CD4-positive, alpha-beta T cell treated with Interleukin-17A for 1 hour (primary cell): Measurements from ENCODE around the gene UCN3.
A peak's percentile ranks its signal among the peaks of the same experiment; 100 is the strongest.

Source experiments
- DNase-seq: peaks from one replicate; pipeline ENCODE4 v3.0.0-alpha.2; 2020

UCN3 gene, protein sequence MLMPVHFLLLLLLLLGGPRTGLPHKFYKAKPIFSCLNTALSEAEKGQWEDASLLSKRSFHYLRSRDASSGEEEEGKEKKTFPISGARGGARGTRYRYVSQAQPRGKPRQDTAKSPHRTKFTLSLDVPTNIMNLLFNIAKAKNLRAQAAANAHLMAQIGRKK

DNA sequence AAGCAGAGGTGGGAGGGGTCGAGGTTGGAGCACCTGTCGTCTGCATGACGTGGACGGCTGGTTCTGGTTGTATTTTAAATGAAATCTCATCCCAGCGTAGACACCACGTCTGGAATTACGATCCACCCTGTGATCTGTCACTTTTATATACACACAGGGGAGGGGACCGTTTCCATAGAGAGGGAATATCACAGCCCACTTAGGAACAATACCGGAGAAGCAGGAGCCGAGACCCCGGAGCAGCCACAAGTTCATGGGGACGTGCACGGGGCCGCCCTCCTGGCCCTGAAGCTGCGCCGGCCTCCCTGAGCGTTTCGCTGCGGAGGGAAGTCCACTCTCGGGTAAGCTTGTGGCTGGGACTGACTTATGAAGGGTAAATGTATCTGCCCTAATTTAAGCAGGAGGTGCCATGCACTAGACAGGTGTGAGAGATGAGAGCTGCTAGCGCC is at the start of gene UCN3:
Gene UCN3, plus strand, starts transcription at position 77 of the 449 bp plus-strand sequence. CDS start 8,755 bp downstream, outside the sequence.
- no peak for DNase-seq

DNA sequence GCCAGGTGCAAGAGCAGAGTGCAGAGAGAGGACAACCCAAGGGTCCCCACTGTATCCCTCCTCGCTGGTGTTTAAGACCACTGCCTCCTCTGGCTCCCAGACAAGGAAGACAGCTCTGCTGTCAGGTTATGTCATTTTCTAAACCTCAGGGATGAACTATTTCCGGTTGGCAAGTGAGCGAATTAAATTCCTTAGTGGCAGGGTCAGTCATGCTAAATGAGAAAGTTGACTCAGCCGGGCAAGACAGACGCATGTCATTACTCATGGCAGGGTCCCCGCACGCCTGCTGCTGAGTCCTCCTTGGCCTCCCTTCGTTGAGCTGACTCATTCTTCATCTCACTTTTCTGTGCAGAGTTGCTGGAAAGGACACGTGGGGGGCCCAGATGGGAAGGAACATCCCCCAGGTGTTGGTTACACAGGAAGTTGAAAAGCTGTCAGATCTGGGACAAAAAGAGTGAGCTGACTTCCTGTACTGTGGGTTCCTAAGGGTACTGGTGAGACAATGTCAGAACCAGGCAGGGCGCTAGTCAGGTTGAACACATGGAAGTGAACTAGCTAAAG is 47.1 kb upstream of the UCN3 start:
- peak; percentile 49 for DNase-seq

DNA sequence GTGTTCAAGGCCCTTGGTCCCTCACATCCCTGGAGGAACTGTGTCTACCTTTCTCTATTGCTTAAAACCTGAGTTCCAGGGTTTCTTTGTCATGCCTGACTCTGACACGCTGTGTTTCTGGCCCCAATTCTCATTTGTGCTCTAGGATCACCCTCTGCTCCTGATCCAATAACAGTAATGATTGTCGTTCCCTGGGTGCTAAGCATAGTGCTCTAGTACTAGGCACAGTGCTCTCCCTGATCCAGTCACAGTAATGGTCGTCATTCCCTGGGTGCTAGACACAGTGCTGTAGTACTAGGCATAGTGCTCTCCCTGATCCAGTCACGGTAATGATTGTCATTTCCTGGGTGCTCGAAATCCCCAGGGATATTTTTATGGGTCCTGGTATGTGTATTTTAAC is 46.6 kb upstream of the UCN3 start:
- DNase-seq: no peak

DNA sequence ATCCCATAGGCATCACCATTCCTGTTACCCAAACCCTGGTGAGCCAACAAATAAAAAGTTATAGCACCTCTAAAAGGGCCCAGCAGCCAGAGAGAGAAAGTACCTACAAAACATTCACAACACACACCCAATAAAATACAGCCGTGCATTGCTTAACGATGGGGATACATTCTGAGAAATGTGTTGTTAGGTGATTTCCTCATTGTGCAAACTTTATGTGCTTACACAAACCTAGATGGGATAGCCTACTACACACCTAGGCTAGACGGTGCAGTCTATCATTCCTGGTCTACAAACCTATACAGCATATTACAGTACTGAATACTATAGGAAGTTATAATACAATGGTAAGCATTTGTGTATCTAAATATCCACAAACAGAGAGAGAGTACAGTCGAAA is 44.9 kb upstream of the UCN3 start:
- no peak for DNase-seq

DNA sequence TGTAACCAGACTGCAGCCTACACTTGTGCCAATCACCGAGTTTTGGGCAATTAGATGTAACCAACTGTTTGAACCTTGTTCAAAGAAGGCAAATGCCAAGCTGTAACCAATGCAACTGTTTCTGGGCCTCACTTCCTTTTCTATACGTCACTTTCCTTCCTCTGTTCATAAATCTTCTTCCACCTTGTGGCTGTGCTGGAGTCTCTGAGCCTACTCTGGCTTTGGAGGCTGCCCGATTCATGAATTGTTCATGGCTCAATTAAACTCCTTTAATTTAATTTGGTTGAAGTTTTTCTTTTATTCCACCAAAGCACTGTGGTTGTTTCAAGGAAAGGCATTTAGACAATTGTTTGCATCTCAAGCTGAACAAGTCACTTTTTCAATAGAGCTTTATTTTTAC is 43.5 kb upstream of the UCN3 start:
- DNase-seq: no peak

DNA sequence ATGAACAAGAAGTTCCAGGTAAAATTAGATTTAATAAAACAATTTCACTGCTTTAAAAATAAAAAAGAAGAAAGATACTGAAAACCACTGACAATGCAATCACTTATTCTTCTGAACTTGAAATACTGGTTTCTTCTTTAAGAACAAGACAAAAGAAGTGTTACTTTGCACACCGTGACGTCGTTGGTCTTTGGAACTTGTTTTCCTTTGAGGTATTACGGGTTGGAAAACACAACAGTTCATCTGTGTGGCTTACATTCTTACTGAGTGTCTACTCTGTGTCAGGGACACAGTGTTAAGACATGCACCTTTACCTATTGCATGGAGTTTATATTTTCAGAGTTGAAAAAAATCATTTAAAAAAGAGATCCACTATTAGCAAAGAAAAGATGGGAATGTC is 41.3 kb upstream of the UCN3 start:
- no peak for DNase-seq

DNA sequence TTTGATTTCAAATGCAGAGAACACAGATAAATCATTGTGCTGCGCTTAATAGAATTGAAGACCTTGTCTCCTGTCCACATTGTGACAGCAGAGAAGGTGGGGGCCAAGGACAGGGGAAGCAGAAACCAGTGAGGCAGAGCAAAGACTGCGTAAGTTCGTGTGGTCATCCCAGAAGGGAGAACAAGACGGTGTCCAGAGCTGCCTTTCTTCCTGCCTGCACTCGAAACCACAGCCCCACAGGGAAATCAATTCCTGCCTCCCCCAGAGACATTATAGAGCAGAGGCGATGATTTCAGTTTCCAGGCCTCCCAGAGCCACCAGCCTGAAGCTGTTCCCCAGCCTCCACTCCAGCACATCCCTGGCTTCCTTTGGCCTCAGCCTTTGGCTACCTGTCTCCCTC is 39.7 kb upstream of the UCN3 start:
- no peak for DNase-seq

DNA sequence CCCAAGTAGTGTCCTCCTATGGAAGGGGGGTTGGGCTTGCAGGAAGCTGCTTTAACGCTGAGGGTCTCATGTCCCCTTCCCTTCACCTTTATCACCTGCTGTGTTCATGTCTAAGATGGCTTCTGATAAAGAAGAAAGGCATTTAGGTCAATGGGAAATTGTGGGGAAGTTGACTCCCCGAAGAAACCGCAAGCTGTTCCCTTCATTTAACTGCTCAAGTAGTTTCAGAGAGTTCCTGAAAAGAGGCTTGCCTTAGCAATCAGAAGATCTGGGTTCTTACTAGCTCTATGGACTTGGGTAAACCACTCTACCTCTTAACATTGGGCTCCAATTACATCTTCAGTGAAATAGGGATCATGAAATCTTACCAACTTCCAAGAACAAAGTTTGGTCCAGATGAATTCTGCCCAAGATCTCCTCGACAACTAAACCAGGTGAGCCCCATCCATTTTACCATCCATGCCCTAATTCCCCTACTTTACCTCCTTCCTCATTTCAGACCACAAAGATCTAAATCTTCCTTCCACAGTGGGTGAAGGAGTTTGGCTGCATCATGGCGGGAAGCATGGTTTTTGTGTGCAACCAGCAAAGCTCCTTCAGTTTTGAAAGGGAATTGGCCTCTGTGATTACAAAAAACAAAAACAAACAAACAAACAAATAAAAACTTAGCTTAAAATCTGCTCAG is 30.4 kb upstream of the UCN3 start:
- peak; percentile 8 for DNase-seq

DNA sequence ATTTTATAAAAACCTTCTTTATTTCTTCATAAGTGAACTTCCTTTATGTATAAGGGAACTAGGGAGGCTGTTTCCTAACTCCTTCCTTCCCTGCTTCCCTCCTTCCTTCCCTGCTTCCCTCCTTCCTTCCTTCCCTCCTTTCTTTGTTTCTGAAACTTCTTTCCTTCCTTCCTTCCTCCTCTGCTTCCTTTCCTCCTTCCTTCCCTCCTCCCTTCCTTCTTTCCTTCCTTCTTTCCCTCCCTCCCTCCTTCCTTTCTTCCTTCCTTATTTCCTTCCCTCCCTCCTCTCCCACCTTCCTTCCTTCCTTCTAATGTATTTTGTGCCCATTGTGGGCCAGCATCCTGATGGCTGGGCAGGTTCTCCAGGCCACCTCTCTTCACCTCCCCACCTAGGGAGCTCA is 26.8 kb upstream of the UCN3 start:
- DNase-seq: no peak

DNA sequence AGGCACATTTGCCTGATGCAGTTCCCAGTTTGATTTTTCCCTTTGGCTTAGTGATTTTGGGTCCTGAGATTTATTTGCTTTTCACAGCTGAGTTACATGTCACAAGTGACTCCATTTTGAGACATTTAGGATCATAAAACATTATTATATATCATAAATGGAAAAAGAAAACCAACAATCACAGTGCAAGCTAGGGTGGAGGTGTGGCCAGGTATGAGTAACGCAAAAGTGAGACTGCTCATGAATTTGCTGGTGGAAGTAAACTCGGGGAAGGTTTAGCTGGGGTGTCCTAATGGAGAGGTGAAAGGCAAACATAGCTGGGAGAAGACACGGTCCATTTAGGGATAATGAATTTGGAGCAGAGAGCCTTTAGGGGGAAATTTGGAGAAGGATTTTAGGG is 21.7 kb upstream of the UCN3 start:
- DNase-seq: no peak

DNA sequence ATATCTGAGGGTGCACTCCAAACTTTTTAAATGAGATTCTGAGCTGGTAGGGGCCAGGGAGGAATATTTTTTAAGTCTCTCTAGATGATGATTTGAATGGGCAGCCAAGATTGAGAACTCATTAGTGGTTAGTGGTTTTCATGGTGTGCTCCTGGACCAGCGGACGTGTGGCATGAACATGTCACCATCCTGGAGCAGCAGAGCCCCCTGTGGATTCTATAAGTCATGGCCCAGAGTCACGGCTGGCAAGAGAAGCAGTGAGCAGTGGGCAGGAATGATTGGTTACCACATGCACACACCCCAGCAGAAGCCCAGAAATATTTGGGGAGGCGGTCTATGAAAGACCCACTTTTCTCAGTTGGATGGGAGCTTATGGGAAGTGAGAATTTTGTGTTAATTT is 21.2 kb upstream of the UCN3 start:
- peak; percentile 13 for DNase-seq

DNA sequence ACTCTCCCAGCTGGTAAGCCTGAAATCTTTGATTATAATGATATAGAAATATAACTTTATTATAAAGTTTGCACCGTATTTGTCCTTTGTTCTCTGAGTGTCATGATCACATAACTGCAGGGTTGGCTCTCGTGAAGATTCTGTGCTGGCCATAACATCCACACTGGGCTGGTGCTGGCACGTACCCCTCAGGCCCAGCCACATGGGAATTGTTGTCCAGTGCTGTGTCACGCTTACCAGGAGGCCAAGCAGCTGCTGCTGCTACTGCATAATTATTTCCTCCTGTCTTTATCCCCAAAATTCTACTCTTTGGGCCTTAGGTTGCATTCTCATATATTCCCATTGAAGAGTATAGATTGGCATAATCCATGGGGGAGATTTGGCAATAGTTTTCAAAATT is 20.8 kb upstream of the UCN3 start:
- no peak for DNase-seq

DNA sequence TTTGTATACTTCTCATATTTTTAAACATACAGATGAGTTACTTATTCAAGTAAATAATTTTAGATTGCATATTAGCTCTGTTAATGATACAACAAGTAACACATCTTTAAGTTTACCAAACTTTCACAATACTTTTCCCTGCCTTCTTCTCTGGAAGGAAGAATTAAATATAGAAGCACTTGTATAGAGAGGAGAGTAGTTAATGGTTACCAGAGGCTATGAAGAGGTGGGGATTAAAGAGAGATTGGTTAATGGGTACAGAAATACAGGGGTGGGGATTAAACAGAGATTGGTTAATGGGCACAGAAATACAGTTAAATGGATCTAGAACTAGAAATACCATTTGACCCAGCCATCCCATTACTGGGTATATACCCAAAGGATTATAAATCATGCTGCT is 20.0 kb upstream of the UCN3 start:
- DNase-seq: no peak

DNA sequence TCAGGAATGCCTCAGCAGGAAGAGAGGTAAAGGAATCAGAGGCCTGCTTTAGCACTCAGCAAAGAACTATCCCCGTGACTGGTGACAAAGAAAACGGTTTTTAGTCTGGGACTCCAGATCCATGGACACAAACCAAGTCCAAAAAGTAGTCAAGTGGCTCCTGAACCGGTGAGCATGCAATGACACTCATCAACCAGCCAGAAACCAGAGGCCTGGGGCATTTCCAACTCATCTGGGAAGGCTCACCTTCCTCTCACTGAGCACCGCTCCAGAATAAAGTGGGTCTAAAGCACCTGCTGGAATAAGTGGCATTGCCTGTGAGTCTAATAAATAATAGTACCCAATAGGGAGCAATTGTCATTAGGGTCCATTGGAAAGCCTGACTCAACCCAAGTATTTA is 17.9 kb upstream of the UCN3 start:
- DNase-seq: no peak

DNA sequence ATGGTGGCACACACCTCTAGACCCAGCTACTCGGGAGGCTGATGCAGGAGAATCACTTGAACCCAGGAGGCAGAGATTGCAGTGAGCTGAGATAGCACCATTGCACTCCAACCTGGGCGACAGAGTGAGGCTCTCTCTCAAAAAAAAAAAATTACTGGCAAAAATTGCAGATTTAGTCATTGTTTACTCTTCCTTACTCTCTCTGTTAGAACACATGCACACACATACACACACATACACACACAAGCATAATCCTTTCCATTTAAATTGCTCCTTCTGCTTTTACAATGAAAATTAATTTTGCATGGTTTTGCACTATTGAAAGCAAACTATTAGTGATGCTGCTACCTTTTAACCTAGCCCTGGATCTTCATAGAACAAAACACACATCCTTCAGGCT is 15.4 kb upstream of the UCN3 start:
- no peak for DNase-seq

DNA sequence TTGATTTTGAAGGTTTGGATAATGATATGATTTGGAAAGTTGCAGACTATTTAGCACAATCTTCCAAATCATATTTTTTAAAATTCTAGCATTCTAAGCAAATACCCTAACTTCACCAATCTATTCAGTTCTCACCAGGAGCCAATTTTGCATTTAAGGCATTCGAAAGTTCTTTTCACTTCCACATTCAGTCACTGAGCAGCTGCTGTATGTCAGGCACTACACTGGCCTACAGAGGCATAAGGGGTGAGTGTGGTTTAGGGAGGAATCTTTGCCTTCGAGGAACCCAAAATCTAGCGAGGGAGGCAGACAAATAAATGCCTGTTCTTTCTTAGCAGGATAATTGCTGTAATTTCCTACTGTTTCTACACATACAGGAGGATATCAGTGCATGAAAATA is 10.7 kb upstream of the UCN3 start:
- DNase-seq: no peak

DNA sequence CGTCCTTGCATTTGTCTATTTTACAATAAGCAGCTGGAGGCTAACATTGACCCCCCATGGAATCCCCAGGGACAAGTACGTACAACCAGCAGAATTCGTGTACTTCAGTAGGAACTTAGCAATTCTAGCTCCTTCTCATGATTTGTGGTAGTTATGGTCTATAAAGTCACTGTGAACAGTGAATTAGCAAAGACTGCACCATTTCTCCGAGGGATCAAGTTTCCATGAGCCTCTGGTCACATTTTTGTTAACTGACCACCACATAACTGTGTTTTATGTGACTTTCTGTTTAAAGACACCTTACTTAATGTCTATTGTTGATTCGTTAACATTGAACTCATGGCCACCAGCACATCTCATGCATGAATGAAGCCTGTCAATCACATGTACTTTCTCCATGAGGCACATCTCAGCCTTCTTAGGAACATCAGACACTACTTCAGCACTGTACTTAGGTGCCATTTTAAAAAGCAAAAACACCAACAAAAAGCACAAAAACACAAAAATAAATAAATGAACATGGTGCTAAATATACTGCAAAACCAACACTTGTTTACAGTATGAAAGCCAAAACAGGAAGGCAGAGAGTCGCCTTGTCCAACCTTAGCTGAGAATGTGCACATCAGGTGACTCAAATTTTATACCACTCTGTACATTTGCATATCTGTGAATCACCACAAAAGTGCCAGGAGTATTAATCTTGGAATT is 9.0 kb upstream of the UCN3 start:
- no peak for DNase-seq

DNA sequence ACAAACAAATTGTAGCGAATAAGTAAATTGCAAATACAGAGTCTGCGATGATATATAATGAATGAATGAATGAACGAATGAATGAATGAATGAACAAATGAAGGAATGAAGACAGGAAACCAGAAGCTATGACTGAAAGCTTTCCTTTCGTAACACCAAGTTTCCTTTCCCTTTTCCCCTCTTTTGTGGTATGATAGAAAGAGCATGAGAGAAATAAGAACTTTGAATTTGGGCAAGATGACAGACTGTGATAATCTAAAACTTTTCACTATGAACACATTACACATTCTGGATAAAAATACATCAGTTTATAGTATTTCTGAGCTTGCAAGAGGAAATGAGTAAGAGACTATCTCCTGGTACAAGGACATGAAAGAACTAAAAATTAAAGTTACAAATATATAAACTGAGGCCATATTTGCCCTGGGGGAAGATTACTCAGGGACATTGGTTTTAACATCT is 8.4 kb upstream of the UCN3 start:
- DNase-seq: no peak

DNA sequence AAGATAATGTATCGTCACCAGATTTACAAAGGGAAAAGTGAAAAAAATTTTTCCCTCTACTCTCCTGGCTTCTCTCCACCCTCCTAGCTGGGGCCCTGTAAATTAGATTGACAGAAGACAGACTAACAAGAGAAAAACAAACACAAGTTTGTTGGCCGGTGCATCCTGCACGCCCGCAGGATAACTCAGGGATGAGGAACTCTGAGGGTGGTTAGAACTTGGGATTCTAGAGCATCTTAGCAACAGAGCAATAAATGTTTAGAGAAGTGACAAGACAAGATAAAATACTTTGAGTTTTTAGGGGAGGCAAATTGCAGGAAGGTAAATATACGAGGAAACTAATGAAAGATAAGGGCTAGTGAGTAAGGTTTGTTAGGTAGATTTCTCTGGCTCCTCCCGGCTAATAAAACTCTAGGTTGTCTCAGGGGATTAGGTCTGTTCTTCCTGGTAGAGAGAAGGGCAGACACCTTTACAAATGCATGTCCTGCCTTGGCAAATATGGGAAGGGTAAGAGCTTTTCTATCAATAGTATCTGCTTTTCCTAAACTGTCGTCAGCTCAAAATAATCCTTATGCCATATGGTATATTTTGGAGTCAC is 4.3 kb upstream of the UCN3 start:
- DNase-seq: no peak

DNA sequence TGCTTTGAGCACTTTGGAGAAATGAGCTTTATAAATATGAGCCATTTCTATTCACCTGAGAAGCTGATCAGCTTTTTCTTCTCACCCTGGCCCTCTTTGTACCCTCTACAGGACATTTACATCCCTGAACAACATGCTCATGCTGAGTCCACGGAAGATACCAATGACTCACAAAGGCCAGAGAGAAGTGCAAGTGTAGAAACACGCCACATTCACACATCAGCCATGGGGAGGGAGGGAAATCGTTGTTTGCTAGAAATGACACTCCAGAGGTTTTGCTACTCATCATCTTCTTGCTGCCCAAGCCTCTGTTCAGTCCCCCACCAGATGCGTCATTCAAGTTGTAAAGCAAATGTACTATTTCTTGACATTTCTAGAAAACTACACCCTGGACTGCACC is 2.8 kb upstream of the UCN3 start:
- no peak for DNase-seq

DNA sequence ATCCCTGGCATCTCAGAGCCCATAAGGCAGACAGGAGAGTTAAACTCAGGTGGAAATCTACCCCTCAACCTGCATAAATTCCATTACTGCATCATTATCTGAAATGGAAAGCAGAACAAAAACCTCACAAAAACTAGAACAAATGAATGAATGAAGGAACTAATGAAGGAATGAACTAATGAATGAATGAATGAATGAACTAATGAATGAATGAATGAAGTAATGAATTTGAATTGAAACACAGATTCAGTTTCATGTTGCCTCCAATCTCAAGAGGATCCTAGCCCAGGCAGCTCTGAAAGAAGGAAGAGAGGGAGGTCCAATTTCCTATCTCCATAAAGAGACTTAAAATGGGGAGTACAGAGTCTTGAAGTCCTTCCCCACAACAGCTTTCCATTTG is 1.9 kb upstream of the UCN3 start:
- no peak for DNase-seq

DNA sequence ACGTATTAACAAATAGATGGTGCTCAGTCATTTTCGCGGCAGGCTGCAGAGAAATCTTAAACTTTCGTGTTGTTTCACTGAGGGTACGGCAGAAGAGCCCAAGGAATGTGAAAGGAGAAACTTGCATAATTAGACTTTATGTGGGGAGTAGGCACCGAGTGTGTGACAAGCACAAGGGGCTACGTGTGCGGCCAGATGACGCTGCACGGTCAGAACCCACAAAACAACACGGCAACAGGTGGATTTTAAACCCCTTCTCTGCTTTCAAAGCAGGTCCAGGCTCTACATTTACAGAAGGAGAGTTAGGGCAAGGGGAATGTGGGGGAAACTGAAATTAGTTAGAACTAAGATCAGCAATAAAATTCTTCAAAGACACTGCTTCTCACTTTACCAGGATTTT is 392 bp upstream of the UCN3 start:
- DNase-seq: no peak

DNA sequence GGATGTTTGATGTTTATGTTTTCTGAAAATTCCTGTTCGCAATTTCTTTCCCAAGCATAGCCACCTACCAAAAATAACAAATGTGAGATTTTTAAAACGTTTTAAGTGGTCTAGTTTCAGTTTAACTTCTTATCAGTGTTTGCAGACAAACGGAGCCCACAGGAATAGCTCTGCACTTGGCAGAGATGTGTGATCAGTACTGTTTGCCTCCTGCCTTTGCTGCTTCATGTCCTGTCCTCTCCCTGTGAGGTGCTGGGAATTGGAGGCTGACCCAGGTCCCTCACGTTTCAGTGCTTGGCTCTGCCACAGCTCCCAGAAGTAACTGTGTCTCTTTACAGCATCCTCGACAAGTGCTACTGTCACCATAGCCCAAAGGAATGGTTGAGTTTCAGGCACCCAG is 1.2 kb downstream of the UCN3 start:
- DNase-seq: no peak
